ENCODE measurements around the gene KCNQ1. TPM values are rescaled to one million over a fixed set of nuclear protein-coding genes. Genes with fewer than 3 reads are reported as not detected.

KCNQ1 gene
- total RNA-seq, 1 experiment from 2014 or later: not detected

- Mint-ChIP-seq H3K4me1 (ENCODE audit: insufficient read depth, unreplicated experiment) (no peaks in the 10 kb centered on the region), H3K9me3 (ENCODE audit: unreplicated experiment) (no peaks in the 10 kb centered on the region), H3K27me3 (ENCODE audit: insufficient read depth, unreplicated experiment) (no peaks in the 10 kb centered on the region), H3K27ac (ENCODE audit: low read depth, unreplicated experiment) (no peak overlapping the region), H3K36me3 (ENCODE audit: insufficient read depth, unreplicated experiment) (no peaks in the 10 kb centered on the region), H3K4me3 (ENCODE audit: unreplicated experiment) (no peak overlapping the region)
- intact Hi-C loops (cut with micrococcal nuclease): no loop called here
- TF ChIP-seq CTCF (IDR thresholded peaks at IDR 0.05; ENCODE audit: unreplicated experiment): no peak
- POLR2A ChIA-PET: no interaction called here
- BruUV-seq (replicated peaks): no TSS peak
- CTCF ChIA-PET: no interaction called here
- peak; percentile 6 for DNase-seq (ENCODE audit: unreplicated experiment)
Observed at GRCh38 chr11:2579315-2580060, 134.7 kb downstream of the KCNQ1 start.

DNA sequence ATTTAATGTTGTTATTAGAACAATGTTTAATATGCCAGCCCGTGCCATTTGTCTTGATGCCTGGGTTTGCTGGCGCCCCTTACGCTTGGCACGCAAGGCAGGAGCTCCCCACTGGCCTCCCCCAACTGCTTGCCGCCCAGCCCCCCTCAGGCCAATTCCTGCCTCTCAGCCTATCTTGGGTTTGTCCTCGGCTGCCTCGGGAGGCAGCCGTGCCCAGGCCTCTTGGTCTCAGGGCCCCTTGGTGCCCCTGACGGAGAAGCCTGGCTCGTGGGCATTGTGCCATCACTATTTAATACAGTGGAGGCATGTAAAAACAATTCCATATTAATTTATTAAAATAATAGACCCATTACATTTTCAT lies 135.2 kb downstream of the KCNQ1 start:
- POLR2A ChIA-PET: no interaction called here
- no peaks in the 10 kb centered on the region for H3K4me1 Mint-ChIP-seq (ENCODE audit: insufficient read depth, unreplicated experiment)

DNA sequence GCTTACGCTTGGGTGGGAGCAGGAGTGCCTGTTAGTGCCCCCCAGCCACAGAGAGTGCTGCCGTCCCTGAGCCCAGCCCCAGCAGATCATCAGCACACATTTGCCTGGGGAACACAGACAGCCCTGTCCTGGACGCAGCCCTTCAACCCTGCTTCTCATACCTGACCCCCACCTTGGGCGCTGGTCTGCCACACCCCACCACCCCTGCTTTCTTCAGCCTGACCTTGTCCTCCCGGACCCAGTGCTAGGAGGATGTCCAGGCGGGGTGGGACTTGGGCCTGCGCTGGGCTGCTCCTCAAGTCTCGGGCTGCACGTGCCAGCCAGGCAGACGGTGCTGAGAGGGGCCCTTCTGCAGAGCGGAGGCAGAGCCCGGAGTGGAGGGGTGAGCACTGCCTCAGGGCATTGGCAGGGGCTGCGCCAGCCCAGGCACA lies 135.8 kb downstream of the KCNQ1 start:
- no TSS peak for BruUV-seq (replicated peaks)
- Mint-ChIP-seq H3K4me1 (ENCODE audit: insufficient read depth, unreplicated experiment) (no peaks in the 10 kb centered on the region), H3K27me3 (ENCODE audit: insufficient read depth, unreplicated experiment) (no peaks in the 10 kb centered on the region), H3K9me3 (ENCODE audit: unreplicated experiment) (no peaks in the 10 kb centered on the region), H3K36me3 (ENCODE audit: insufficient read depth, unreplicated experiment) (no peaks in the 10 kb centered on the region), H3K27ac (ENCODE audit: low read depth, unreplicated experiment) (no peak overlapping the region), H3K4me3 (ENCODE audit: unreplicated experiment) (no peak overlapping the region)
- ChIA-PET CTCF (no interaction called here), POLR2A (no interaction called here)
- intact Hi-C loops (cut with micrococcal nuclease): no loop called here
- no peak for DNase-seq (ENCODE audit: unreplicated experiment)
- no peak for TF ChIP-seq CTCF (IDR thresholded peaks at IDR 0.05; ENCODE audit: unreplicated experiment)

More for the DNA sequence above, 135.2 kb downstream of the KCNQ1 start:
- TF ChIP-seq CTCF (IDR thresholded peaks at IDR 0.05; ENCODE audit: unreplicated experiment): no peak
- no TSS peak for BruUV-seq (replicated peaks)
- no peak overlapping the region for H3K27ac Mint-ChIP-seq (ENCODE audit: low read depth, unreplicated experiment)
- no peaks in the 10 kb centered on the region for H3K36me3 Mint-ChIP-seq (ENCODE audit: insufficient read depth, unreplicated experiment)
- no peaks in the 10 kb centered on the region for H3K9me3 Mint-ChIP-seq (ENCODE audit: unreplicated experiment)
- CTCF ChIA-PET: no interaction called here
- intact Hi-C loops (cut with micrococcal nuclease): no loop called here
- no peak overlapping the region for H3K4me3 Mint-ChIP-seq (ENCODE audit: unreplicated experiment)
- no peaks in the 10 kb centered on the region for H3K27me3 Mint-ChIP-seq (ENCODE audit: insufficient read depth, unreplicated experiment)
- no peak for DNase-seq (ENCODE audit: unreplicated experiment)

GRCh38 chr11:2581151-2581930 lies 136.5 kb downstream of the KCNQ1 start:
- intact Hi-C loops (cut with micrococcal nuclease): no loop called here
- no peak overlapping the region for H3K27ac Mint-ChIP-seq (ENCODE audit: low read depth, unreplicated experiment)
- H3K36me3 Mint-ChIP-seq (ENCODE audit: insufficient read depth, unreplicated experiment): no peaks in the 10 kb centered on the region
- H3K4me1 Mint-ChIP-seq (ENCODE audit: insufficient read depth, unreplicated experiment): no peaks in the 10 kb centered on the region
- CTCF ChIA-PET: interaction anchor here (0.9 kb wide), 1 partner anchor 132 kb away, joined by 3 read pairs; no protein-coding TSS in a partner anchor
- POLR2A ChIA-PET: no interaction called here
- H3K27me3 Mint-ChIP-seq (ENCODE audit: insufficient read depth, unreplicated experiment): no peaks in the 10 kb centered on the region
- no TSS peak for BruUV-seq (replicated peaks)
- no peak overlapping the region for H3K4me3 Mint-ChIP-seq (ENCODE audit: unreplicated experiment)
- no peak for DNase-seq (ENCODE audit: unreplicated experiment)
- TF ChIP-seq CTCF (IDR thresholded peaks at IDR 0.05; ENCODE audit: unreplicated experiment): no peak
- no peaks in the 10 kb centered on the region for H3K9me3 Mint-ChIP-seq (ENCODE audit: unreplicated experiment)

Data from MCF 10A (cell line).